ENCODE results near the gene TTC22.
"Not testable (repeated sequence)": the region's sequence is repeated elsewhere in the genome, so short reads cannot be mapped to it uniquely, and the experiment has no call there.

Gene TTC22

GRCh38 chr1:54782588-54782987 lies 18.5 kb downstream of the TTC22 start:
- H3K4me3 Mint-ChIP-seq = no peak overlapping the region
- H3K9me3 Mint-ChIP-seq = no peaks in the 10 kb centered on the region
- DNase-seq (ENCODE audit: low spot score in 2 of 2) (no peak), ATAC-seq (replicated peaks; ENCODE audit: extremely low read depth, poor library complexity, severe bottlenecking) (no peak)
- H3K27ac Mint-ChIP-seq (ENCODE audit: low read depth) = peak overlapping the region; percentile 39
- H3K27me3 Mint-ChIP-seq = no peaks in the 10 kb centered on the region
- H3K4me1 Mint-ChIP-seq = peaks cover 10% of the 10 kb centered on the region
- H3K36me3 Mint-ChIP-seq (ENCODE audit: insufficient read depth) = peaks cover 26% of the 10 kb centered on the region

- Mint-ChIP-seq H3K36me3 (ENCODE audit: insufficient read depth) (peaks cover 26% of the 10 kb centered on the region), H3K4me1 (peaks cover 10% of the 10 kb centered on the region), H3K27ac (ENCODE audit: low read depth) (peak overlapping the region; percentile 39), H3K4me3 (no peak overlapping the region), H3K27me3 (no peaks in the 10 kb centered on the region), H3K9me3 (no peaks in the 10 kb centered on the region)
- DNase-seq (ENCODE audit: low spot score in 2 of 2) (no peak), ATAC-seq (replicated peaks; ENCODE audit: extremely low read depth, poor library complexity, severe bottlenecking) (no peak)
Observed at GRCh38 chr1:54782156-54782555, 19.0 kb downstream of the TTC22 start.

DNA sequence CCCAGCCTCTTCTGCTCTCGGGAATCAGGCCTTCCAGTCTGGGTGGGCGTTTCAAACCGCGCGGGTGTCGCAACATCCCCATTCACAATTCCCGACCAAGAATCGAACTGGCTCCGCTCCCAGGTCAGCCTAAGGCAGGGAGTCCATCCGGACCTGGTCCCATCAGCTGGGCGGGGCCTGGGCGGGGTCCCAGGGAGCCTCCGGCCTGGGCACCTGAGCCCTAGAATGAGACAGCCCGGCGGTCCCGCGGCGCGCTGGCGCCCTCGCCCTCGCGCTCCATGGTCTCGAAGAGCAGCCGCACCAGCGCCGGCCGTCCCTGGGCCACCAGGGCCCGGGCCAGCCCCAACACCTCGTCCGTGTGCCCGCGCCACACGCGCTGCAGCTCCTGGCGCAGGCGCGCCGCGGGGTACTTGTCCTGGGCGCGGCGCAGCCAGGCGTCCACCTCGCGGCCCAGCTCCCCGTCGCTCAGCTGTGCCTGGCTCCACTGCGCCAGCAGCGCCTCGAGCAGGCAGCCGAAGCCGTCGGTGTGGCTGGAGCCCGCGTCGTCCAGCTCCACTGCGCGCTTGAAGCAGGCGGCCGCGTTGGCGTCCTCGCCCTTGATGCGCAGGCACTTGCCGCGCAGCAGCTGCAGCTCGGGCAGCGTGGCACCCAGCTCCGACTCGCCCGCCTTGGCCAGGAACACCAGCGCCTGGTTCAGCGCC lies 19.9 kb downstream of the TTC22 start:
- ATAC-seq (replicated peaks; ENCODE audit: extremely low read depth, poor library complexity, severe bottlenecking) = no peak
- Mint-ChIP-seq H3K9me3 (no peaks in the 10 kb centered on the region), H3K36me3 (ENCODE audit: insufficient read depth) (peaks cover 22% of the 10 kb centered on the region), H3K27ac (ENCODE audit: low read depth) (no peak overlapping the region), H3K27me3 (no peaks in the 10 kb centered on the region), H3K4me3 (no peak overlapping the region), H3K4me1 (peaks cover 10% of the 10 kb centered on the region)
- no peak for DNase-seq (ENCODE audit: low spot score in 2 of 2)

GRCh38 chr1:54777431-54777830 lies 23.7 kb downstream of the TTC22 start:
- Mint-ChIP-seq H3K36me3 (ENCODE audit: insufficient read depth) (peaks cover 7% of the 10 kb centered on the region), H3K9me3 (no peaks in the 10 kb centered on the region), H3K27me3 (no peaks in the 10 kb centered on the region), H3K4me3 (no peak overlapping the region), H3K4me1 (peaks cover 6% of the 10 kb centered on the region), H3K27ac (ENCODE audit: low read depth) (no peak overlapping the region)
- ATAC-seq (replicated peaks; ENCODE audit: extremely low read depth, poor library complexity, severe bottlenecking) = no peak
- DNase-seq (ENCODE audit: low spot score in 2 of 2) = no peak

DNA sequence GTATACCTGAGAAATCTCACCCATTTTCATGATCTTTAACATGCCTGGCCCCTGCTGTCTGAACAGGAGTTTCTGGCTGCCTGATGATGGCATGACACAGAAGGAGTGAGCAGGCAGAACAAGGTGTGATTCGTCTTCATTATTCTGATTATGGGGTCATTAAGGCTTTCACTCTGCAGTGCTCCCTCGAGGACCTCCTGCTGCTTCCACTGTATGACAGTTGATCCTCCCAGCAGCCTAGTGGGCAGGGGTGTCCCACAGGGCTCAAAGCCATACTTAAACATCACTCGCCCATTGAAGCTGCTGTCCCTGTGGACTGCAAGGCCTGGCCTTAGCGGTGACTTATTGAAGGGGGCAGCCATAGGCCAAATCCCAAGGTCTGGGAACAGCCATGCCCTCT lies 24.1 kb downstream of the TTC22 start:
- Mint-ChIP-seq H3K27me3 (no peaks in the 10 kb centered on the region), H3K4me3 (no peak overlapping the region), H3K9me3 (no peaks in the 10 kb centered on the region), H3K36me3 (ENCODE audit: insufficient read depth) (peaks cover 7% of the 10 kb centered on the region), H3K27ac (ENCODE audit: low read depth) (no peak overlapping the region), H3K4me1 (peaks cover 5% of the 10 kb centered on the region)
- ATAC-seq (replicated peaks; ENCODE audit: extremely low read depth, poor library complexity, severe bottlenecking) (no peak), DNase-seq (ENCODE audit: low spot score in 2 of 2) (no peak)

DNA sequence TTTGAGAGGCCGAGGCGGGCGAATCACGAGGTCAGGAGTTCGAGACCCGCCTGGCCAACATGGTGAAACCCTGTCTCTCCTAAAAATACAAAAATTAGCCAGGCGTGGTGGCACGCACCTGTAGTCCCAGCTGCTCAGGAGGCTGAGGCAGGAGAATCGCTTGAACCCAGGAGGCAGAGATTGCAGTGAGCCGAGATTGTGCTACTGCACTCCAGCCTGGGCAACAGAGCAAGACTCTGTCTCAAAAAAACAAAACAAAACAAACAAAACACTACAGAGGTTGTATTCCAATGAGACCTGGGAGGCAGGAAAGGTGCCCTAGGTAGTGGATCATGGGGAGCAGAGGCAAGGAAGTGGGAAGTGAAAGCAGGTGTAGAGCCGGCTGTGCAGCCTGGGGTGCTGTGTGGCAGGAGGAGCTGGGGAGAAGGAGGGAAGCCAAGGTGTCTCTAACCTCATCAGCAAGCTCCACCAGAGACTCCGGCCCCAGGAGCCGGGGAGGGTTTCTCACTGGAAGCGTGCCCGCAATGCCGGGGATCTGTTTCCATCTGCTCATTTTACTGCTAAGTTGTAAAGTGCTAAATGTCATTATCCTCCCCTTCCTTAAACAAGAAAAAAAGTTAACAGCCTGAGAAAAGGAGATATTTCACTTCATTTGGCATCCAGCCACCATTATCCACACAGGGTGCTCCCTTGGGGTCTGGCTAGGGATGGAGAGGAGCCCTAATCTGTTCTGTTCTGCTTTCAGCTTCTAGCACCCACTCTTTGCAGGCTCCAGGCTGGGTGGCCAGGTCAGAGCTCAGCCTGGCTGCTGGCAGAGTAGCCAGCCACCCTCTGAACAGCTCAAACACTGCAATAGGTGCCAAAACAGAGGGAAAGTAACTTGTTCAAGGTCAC lies 25.0 kb downstream of the TTC22 start:
- H3K27me3 Mint-ChIP-seq; DNase-seq (ENCODE audit: low spot score in 2 of 2); H3K4me3 Mint-ChIP-seq; H3K36me3 Mint-ChIP-seq (ENCODE audit: insufficient read depth); H3K4me1 Mint-ChIP-seq; ATAC-seq (replicated peaks; ENCODE audit: extremely low read depth, poor library complexity, severe bottlenecking); H3K9me3 Mint-ChIP-seq; H3K27ac Mint-ChIP-seq (ENCODE audit: low read depth): not testable (repeated sequence)

DNA sequence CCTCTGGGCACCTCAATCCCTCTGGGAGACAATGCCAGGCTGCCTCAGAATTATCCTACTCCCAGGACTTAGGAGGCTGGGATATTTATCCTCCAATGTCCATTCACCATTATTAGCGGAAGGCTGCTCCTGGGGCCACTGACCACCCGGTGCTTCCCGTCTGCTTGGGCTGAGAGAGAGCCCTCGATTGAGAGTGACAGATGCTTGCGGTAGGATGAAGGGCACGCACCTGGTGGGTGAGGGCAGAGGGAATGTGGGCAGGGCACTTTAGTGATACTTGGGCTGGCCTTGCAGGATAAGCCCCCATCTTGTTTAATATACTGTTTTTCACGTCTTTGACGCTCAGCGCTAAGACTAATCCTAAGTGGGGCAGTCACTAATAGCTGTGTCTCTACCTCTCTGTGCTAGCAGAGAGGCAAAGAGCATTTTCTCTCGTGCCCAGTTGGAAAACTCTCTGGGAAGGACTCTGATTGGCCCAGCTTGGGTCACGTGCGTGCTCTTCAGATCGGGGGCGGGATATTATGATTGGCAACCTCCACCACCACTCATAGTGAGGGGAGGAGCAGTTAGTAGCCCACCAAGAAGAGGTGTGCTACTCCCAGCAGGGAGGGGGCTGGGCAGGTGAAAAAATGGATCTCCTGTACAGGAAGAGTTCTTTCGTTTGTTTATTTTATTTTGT lies 26.2 kb downstream of the TTC22 start:
- peaks cover 5% of the 10 kb centered on the region for H3K4me1 Mint-ChIP-seq
- H3K36me3 Mint-ChIP-seq (ENCODE audit: insufficient read depth) = peaks cover 3% of the 10 kb centered on the region
- H3K27me3 Mint-ChIP-seq = no peaks in the 10 kb centered on the region
- DNase-seq (ENCODE audit: low spot score in 2 of 2) (no peak), ATAC-seq (replicated peaks; ENCODE audit: extremely low read depth, poor library complexity, severe bottlenecking) (no peak)
- no peak overlapping the region for H3K4me3 Mint-ChIP-seq
- no peak overlapping the region for H3K27ac Mint-ChIP-seq (ENCODE audit: low read depth)
- H3K9me3 Mint-ChIP-seq = no peaks in the 10 kb centered on the region

GRCh38 chr1:54772951-54773350 lies 28.2 kb downstream of the TTC22 start:
- no peaks in the 10 kb centered on the region for H3K36me3 Mint-ChIP-seq (ENCODE audit: insufficient read depth)
- H3K4me1 Mint-ChIP-seq = no peaks in the 10 kb centered on the region
- H3K27me3 Mint-ChIP-seq = no peaks in the 10 kb centered on the region
- H3K9me3 Mint-ChIP-seq = no peaks in the 10 kb centered on the region
- no peak for DNase-seq (ENCODE audit: low spot score in 2 of 2)
- ATAC-seq (replicated peaks; ENCODE audit: extremely low read depth, poor library complexity, severe bottlenecking) = no peak
- H3K27ac Mint-ChIP-seq (ENCODE audit: low read depth) = no peak overlapping the region
- H3K4me3 Mint-ChIP-seq = no peak overlapping the region

DNA sequence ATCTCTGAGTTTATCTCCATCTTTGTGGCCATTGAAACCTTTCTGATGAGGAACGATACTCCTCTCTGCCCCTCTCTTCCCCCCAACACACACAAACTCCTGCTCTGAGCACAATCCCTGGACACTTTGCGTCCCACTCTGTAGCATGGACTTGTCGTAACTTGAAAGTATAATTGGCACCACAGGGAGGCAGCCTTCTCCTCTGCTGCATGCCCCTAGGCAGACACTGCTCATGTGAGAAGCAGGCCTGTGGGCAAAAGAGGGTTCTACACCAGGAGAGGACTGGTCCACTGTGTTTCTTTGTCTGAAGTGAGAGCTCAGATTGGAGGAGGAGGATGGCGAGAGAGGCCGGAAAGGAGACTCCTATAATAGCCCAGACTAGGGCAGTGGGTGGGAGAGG lies 33.0 kb downstream of the TTC22 start:
- Mint-ChIP-seq H3K36me3 (ENCODE audit: insufficient read depth) (no peaks in the 10 kb centered on the region), H3K27ac (ENCODE audit: low read depth) (no peak overlapping the region), H3K27me3 (no peaks in the 10 kb centered on the region), H3K4me1 (peaks cover 15% of the 10 kb centered on the region), H3K9me3 (no peaks in the 10 kb centered on the region), H3K4me3 (no peak overlapping the region)
- DNase-seq (ENCODE audit: low spot score in 2 of 2) (no peak), ATAC-seq (replicated peaks; ENCODE audit: extremely low read depth, poor library complexity, severe bottlenecking) (no peak)

- no peak for ATAC-seq (replicated peaks; ENCODE audit: extremely low read depth, poor library complexity, severe bottlenecking)
- H3K9me3 Mint-ChIP-seq = no peaks in the 10 kb centered on the region
Observed at GRCh38 chr1:54767526-54767925, 33.6 kb downstream of the TTC22 start.

DNA sequence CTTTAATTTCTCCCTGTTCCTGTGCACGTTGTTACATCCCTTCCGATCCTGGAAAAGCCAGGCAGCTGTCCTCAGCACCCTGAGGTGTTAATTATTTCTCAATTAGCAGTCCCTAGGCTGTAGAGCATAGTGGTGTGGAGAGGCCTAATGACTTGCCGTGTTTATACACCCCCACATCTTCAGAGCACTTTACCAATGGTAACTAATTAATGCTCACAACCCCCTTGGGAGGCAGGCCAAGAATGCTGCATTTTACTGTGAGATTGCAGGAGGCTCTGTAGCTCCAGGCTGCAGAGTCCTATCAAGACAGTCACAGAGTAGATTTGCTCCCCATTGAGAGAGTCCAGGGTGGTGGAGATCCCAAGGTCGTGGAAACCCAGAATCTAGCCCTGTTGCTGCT lies 34.4 kb downstream of the TTC22 start:
- Mint-ChIP-seq H3K27ac (ENCODE audit: low read depth) (no peak overlapping the region), H3K4me3 (no peak overlapping the region), H3K27me3 (no peaks in the 10 kb centered on the region), H3K36me3 (ENCODE audit: insufficient read depth) (peaks cover 2% of the 10 kb centered on the region), H3K4me1 (peaks cover 18% of the 10 kb centered on the region), H3K9me3 (no peaks in the 10 kb centered on the region)
- DNase-seq (ENCODE audit: low spot score in 2 of 2) (no peak), ATAC-seq (replicated peaks; ENCODE audit: extremely low read depth, poor library complexity, severe bottlenecking) (no peak)

More at GRCh38 chr1:54767526-54767925, 33.6 kb downstream of the TTC22 start:
- Mint-ChIP-seq H3K36me3 (ENCODE audit: insufficient read depth) (no peaks in the 10 kb centered on the region), H3K4me1 (peaks cover 18% of the 10 kb centered on the region), H3K27me3 (no peaks in the 10 kb centered on the region), H3K27ac (ENCODE audit: low read depth) (no peak overlapping the region), H3K4me3 (no peak overlapping the region)
- no peak for DNase-seq (ENCODE audit: low spot score in 2 of 2)

- DNase-seq (ENCODE audit: low spot score in 2 of 2) (no peak), ATAC-seq (replicated peaks; ENCODE audit: extremely low read depth, poor library complexity, severe bottlenecking) (peak; percentile 30)
- Mint-ChIP-seq H3K4me3 (peak overlapping the region; percentile 95), H3K4me1 (peaks cover 23% of the 10 kb centered on the region), H3K9me3 (no peaks in the 10 kb centered on the region), H3K27ac (ENCODE audit: low read depth) (peak overlapping the region; percentile 94), H3K36me3 (ENCODE audit: insufficient read depth) (peaks cover 2% of the 10 kb centered on the region), H3K27me3 (no peaks in the 10 kb centered on the region)
Observed at GRCh38 chr1:54764922-54765561, 36.1 kb downstream of the TTC22 start.
